ENCODE data around the gene CD27.

DNA sequence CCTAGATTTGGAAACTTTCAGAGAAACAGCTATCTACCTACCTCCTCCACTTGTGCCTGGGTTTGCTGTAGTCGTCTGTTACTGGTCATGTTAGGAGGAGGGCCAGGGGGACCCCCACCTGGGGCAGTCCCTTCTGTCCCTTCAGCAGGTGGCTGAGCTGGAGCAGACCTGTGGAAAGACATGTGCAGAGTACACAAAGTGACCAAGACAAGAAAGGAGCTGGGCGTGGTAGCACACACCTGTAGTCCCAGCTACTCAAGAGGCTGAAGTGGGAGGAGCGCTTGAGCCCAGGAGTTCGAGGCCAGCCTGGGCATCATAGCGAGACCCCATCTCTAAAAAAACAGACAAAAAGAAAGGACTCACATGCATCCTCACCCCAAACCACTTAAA, 21.4 kb downstream of the CD27 start:
- no peak for TF ChIP-seq CTCF (IDR thresholded peaks at IDR 0.05; ENCODE audit: low read length)
- no peak for TF ChIP-seq EZH2phosphoT487 (IDR thresholded peaks at IDR 0.05; ENCODE audit: low read length)
